NK-92 treated with Interleukin-12 subunit alpha and Interleukin-12 subunit beta, amount 100 ng/mL, for 24 hours (cell line): ENCODE measurements around the gene CLDN34.

Experiments used
- DNase-seq: peaks from one replicate; lab custom pipeline; 2025; lab: John Stamatoyannopoulos, UW

The CLDN34 gene

DNA sequence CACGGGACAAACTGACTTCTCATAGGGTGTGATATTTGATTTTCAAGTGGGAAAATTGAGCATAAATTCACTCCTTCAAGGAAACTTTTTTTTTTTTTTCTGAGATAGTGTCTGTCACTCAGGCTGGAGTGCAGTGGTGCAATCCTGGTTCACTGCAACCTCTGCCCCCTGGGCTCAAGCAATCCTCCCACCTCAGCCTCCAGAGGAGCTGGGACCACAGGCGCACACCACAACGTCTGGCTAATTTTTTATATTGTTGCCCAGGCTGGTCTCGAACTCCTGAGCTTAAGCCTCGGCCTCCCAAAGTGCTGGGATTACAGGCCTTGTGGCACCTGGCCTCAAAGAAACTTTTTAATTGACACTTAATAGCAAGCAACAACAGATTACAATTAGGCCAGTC, 13.8 kb downstream of the CLDN34 start:
- no peak for DNase-seq

DNA sequence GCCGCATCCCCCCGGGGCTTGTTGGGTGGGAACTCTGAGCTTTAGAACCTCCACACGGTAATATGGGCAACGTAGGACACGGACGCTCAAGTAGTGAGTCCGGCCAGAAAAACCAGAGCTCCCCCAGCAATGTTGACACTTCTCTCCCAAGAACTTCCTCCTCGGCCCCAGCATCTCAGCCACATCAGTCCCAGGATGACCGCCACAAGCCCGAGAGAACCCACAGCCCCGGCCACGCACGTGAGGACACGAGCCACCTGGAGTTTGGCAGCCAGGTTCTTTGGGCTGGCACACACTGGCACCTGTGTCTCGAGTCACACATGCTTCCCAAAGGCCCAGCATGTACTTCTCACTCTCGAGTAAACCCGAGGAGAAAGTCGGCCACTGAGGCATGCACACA, 16.3 kb downstream of the CLDN34 start:
- DNase-seq: no peak

DNA sequence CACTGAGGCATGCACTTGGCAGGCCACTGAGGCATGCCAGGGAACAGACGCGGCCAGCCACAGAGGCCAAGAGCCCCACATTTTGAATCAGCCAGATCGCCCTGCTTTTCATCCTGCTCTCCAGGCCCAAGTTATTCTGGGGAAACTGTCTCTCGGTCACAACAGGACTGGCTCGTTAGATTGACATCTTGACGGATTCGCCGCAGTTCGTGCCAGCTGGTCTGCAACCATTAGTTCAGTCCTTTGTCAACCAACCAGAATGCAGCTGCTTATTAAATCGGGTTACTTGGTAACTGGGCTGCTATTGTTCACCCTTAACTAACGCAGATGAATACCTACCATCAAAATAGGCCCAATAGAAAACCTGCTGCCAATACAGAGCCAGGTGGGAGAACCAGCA, 16.7 kb downstream of the CLDN34 start:
- DNase-seq: no peak

DNA sequence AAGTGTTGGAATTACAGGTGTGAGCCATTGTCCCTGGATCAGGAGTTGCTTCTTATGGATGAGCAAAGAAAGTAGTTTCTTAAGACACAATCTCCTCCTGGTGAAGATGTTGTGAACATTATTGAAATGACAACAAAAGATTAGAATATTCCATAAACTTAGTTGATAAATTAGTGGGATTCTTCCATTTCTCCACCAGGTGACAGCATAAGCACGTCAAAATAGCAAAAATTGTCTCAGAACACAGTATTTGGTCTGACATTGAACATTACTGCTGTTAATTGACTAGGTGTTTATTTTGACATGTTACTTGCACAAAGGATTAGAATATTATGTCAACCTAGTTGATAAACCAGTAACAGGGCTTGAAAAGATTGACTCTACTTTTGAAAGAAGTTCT, 21.6 kb downstream of the CLDN34 start:
- no peak for DNase-seq

DNA sequence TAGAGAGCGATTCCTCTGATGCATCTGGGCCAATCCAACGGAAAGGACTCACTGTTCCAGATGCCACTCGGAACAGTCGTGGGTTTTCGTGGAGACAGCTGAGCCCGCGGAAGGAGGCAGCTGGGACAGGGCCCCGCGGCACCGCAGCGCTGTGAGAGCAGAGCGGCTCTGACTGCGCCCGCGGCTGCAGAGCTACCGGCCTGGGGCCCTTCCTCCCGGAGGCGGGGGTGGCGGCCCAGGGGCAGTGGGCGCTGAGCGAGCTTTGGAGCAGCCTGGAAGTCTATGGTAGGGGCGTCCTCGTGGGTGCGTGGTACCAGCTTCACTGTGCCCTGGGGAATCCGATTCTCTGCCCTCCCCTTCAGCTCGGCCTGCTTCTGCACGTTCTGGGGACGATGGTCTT, 24.9 kb downstream of the CLDN34 start:
- no peak for DNase-seq

DNA sequence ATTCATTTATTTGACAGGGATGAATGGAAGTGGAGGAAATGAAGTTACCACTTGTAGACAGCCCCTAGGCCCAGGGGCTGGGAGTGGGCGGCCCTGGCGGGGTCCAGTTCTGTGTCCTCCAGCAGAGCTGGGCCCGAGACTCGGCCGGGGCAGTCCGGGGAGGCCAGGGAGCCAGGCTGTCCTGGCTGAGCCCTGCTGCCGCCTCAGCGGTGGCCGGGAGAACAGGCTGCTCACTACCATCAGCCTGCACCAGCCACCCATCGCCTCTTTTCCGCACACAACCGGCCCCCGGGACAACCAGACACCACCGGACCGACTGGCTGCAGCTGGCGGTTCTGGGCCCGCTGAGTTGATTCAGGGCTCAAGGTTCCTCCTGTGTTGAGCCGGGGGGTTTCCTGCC, 25.6 kb downstream of the CLDN34 start:
- DNase-seq: no peak

DNA sequence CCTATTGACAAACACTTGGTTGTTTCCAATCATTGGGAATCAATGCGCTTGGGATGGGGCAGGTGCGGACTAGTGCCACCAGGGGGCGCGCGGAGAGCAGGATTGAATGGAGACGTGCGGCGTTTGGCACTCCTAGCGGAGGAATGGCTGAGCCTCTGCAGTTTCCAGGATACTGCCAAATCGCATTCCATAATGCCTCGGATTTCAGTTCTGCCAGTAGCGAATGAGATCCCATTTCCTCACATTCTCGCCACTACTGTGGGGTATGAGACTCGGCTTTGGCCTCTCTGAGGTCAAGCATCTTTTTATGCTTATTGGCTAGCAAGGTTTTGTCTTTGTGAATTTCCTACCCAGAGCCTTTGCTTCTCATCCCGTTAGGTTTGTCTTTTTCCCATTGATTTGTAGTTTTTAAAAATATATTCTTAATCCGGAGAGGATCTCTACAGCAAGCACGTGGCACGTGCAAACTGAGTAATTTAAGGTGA, 28.7 kb downstream of the CLDN34 start:
- peak; percentile 32 for DNase-seq

DNA sequence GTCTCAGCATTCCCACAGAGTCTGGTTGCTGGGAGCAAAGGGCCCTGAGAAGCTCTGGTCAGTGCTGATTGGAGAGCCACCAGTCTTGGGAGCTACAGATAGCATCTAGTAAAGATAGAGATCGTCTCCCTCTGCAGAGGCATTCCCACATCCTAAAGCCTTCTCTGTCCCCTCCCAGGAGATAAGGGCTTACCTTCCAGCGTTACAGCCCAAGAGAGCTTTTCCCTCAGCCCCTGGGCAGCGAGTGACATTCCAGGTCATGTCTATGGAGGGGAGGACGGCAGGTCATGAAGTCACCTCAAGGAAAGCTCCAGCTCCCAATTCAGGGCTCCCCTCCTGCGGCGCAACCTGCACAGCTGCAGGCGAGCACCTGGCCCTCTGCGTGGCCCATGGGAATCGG, 29.9 kb downstream of the CLDN34 start:
- no peak for DNase-seq

DNA sequence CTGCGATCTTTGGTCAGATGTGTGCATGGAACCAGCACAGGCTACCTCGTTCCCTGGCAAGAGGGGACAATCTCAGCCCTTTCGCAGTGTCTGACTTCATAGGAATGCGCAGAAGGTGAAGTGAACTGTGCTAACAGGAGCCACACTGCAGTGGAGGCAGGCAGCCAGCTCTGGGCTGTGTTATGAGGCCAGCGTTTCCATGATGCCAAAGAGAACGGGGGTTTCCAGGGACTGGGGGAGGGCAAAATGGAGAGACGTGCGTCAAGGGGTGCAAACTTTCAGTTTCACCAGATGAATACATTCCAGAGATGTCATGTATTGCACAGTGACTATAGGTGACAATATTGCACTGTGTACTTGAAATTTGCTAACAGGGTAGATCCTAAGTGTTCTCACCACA, 30.4 kb downstream of the CLDN34 start:
- DNase-seq: no peak

DNA sequence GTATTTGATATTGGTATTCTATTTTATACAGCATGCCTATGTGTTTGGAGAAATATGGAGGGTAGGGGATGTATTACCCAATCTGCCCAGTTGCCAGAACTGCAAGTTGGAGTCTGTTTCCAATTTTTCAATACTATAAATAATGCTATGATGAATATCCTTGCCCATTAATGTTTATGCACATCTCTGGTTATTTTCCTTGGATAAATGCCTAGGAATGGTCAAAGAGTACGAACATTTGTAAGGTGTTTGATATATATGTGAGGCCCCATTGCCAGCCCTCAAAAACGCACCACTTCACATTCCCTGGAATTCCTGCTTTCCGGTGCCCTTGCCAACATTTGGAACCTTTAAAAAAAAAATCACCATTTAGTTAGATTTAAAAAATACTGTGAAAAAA, 34.3 kb downstream of the CLDN34 start:
- no peak for DNase-seq

DNA sequence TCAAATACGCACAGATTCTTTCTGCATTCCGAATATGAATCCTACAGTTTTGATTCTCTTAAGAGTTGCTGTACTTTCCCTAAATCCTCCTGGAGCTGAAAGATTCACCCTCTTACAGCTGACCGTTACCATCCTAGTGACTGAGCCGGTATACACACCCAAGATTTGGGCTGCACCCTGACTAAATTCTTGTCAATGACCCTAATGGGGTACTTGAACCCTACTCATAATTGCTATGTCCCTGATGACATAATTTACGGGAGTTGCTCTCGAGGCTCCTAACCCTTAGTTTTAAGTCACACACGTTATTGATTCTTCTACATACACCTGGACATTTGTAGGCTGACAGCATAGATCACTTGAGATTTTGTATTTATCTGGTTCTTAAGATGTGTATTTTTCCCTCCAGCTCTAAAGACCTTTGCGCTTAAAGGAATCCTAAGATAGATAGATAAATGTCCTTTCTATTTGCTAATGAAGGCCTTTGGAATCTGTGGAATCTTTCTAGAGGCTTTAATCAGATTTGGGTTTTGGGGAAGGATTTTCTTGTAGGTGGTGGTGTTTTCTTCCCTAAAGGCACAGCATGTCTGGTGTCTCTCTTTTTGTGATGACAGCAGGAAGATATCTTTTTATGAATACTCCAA, 37.8 kb downstream of the CLDN34 start:
- DNase-seq: no peak

DNA sequence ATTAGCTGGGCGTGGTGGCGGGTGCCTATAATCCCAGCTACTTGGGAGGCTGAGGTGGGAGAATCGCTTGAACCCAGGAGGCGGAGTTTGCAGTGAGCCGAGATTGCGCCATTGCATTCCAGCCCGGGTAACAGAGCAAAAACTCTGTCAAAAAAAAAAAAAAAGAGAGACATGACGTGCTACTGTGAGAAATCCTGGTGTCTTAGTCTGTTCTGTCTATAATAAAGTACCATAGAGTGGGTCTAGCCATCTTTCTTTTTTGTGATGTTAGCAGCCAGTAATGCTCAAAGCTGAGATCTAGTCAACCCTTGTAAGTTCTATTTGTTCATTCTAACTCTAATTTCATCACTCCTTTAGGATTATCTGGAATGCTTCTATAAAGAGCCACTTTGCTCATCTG, 38.9 kb downstream of the CLDN34 start:
- DNase-seq: no peak

DNA sequence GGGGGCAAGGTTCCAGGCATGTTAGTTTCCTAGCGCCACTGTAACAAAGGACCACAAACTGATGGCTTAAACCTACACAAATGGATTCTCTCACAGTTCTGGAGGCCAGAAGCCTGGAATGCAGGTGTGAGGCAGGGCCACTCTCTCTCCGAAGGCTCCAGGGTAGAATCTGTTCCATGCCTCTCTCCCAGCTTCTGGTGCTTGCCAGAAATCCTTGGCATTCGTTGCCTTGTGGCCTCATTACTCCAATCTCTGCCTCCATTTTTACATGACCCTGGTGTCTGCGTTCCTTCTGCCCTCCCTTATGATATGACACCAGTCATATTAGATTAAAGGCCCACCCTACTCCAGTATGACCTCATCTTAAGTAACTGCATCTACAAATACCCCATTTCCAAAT, 39.6 kb downstream of the CLDN34 start:
- no peak for DNase-seq

DNA sequence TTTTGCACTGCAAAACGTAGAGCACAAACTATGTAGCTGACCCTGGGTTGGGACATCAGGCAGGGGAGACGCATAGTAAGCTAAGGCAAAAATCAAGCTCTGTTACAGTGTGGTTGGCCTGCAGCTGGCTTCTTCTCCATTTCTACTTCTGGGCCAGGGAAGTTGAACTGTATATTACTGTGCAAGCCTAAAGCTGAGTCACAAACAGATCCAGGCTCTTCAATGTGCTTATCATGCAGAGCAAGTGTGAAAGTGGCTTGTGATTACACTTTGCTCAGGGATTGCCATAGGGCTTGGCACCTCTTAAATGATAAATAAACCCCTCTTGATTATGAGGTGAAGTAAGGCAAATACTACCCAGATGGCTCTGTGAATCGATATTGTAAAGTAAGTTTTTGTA, 40.5 kb downstream of the CLDN34 start:
- no peak for DNase-seq

DNA sequence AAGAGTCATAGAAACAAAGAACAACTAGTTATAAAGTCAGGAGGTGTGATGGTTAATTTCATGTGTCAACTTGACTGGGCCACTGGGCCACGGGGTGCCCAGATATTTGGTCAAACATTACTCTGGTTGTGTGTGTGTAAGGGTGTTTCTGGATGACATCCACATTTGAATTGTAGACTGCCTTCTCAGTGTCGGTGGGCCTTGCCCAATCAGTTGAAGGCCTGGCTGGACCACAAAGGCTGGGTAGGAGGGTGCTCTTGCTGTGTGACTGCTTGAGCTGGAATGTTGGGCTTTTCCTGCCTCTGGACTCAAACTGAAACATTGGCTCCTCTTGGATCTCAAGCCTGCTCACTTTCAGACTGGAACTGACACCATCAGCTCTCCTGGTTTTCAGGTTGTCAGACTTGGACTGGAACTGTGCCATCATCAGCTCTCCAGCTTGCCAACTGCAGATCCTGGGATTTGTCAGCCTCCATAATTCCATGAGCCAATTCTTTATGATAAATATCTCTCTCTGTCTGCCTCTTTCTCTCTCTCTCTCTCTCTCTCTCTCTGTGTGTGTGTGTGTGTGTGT, 41.4 kb downstream of the CLDN34 start:
- no peak for DNase-seq

DNA sequence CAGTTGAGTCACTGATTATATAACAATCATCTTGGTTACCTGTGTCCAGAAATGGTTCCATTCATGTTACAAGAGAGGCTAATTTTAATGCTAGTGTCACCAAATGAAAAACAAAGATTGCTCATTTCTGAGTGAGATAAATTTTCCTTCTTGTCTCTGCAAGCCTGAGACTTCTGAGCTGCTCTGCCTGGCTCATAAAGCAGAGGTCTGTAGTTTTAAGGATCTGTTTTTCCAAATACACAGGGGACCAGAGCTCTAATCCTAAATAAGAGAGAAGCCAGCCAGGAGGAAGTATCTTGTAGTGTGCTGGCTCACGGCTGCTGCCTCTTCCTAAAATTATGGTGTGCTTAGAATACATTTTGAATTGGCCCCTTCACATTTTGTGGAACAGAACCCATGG, 42.6 kb downstream of the CLDN34 start:
- no peak for DNase-seq

DNA sequence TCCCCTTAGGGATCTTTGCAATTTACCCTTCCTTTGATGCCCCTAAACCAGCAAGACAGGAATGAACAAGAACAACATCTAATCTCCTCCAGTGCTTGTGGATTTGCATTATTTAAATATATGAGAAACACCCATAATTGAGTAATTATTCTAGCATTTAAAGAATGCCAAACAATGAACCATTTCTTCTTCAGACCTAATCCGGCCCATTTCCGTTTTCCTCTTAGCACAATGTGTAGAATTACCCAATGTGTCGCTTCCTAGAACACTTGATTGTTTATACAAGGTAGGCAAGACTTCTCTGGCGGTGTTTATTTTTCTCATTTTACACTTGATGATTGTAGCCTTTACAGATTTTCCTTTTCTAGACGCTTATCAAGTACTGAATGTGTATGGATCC, 43.5 kb downstream of the CLDN34 start:
- DNase-seq: no peak

DNA sequence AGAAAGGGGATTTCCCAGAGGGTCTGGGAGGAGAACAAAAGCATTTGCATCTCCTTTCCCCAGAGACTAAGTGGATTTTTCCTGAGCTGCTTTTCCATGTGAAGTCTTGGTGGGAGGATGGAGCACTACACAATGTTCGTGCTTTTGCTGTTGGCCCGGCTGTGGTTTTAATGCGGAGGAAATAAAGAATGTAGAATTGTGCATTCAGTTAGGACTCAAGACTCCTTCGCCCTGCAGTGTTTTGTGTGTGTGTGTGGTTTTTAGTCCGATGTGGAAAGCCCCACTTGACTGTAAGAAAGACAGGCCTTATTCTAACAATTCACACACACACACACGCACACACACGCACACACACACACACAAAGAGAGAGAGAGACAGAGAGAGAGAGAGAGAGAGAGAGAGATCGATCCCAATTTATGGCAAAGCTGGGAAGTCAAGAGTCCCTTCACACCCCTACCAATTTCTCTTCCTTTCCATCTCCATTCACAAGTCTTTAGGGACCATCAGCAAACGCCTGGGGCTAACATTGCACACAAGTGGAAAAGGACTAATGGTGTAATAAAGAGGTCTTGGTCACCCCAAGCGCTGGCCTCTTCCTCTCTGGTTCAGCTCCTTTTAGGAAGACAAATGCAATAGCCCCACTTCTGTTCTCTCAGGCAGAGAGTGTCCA, 44.2 kb downstream of the CLDN34 start:
- DNase-seq: no peak

DNA sequence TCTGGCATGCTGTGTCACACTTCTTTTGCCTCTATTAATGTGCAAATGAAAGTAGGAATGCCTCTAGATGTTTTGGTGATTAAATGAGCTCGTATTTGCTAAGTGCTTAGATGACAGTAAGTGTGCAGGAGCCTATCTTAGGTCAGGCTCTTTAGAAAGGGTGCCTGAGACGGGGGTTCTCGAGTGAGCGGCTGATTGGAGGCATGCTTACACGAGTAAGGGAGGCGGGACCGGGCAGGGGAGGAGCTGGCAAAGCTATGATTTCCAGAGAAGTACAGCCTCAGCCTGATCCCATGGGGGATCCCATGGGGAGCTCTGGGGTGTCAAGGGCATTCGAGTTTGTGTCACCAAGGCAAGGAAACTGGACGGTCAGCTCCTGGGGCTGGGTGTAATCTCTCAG, 44.8 kb downstream of the CLDN34 start:
- no peak for DNase-seq

DNA sequence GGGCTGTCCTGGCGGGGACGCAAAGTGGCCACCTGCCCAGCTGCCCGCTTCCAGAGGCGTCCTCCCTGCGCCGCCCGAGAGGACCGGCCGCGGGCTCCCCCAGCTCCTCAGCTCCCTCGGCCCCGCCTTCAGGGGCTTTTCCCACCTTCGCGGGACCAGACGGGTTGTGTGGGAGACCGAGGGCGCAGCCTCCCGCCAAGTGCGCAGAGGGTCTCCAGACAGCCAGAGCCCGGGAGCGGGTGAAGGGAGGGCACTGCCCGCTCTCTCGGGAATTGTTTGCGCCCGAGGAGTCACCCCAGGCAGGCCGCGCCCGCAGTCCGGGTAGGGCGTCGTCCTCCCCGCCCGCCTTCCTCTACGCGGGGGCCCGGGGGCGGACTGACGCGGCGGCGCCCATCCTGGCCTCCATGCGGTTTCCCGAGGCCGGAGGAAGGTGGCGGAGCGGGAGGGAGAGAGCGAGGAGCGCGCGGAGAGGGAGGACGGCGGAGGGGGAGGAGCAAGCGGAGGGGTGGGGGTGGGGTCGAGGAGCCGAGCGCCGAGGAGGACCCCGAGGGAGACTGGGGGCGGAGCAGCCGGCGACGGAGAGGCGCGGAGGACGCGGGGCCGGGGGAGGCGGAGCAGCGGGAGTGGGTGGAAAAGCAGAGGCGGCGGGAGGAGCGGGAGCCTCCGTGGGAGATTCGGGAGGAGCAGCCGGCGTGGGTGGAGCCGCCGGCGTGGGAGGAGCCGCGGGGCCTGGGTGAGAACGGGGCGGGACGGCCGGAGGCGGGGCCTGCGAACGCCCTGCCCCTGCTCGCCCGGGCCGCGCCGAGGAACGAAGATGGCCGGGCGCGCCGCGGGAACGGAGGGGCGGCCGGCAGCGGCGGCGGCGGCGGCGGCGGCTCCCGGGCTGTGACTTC, 47.5 kb downstream of the CLDN34 start:
- peak; percentile 36 for DNase-seq

DNA sequence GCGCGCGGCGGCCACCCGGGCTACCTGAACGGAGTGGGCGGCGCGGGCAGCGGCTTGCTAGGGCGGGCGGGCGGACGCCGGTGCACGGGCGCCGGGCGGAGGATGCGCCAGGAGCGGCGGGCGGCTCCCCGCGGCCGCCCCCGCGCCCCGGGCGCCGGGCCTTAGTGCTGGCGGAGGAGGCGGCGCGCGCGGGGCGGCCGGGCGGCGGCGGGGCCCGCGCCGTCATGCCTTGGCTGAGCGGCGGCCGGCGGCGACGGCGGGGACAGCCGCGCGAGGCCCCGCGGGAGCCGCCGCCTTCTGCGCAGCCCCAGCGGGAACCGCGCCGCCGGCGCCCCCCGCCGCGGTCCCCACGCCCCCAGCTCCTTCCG, 48.2 kb downstream of the CLDN34 start:
- no peak for DNase-seq

DNA sequence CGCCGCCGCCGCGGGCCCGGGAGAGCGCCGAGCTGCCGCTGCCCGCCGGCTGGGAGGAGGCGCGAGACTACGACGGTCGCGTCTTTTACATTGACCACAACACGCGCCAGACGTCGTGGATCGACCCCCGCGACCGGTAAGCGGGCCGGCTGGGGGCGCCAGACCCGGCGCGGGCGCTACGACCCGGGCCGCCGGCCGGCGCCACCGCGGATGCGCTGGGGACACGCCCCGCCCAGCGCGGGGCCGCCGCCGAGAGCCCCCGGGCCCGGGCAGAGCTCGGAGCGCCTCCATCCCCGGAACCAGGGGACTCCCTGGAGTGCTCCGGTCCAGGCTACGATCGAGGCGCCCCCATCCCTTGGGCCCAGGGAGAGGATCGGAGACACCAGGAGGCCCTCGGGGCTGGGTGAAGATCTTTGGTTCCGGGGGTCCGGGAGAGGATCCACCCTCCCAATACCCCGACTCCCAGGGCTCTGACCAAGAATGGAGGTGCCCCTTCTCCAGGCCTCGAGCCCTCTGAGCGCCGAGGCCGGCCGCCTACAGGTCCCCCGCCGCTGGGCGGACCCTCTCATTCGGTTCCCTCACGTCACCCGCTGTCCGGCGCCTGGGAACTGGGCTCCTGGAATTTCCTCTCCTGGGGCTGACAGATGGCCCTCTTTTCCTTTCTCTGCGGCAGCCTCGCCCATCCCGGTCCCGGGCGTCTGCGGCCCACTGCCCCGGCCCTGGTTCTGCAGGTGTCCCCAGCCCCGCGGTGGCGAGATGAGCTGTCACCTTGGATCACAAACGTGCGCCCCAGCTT, 48.8 kb downstream of the CLDN34 start:
- DNase-seq: no peak
